Measurements from ENCODE around the gene RNF220. TPM values are rescaled to one million over a fixed set of nuclear protein-coding genes. Genes with fewer than 3 reads are reported as not detected.

The RNF220 gene
- total RNA-seq, 2 donors from 2014 or later = 54.8 to 88.7 TPM

- Mint-ChIP-seq H3K27ac (no peak overlapping the region), H3K36me3 (ENCODE audit: low read depth) (no peaks in the 10 kb centered on the region), H3K27me3 (peaks cover 8% of the 10 kb centered on the region), H3K4me1 (no peaks in the 10 kb centered on the region), H3K9me3 (no peaks in the 10 kb centered on the region), H3K4me3 (no peak overlapping the region)
- no peak for ATAC-seq (replicated peaks)
Observed at GRCh38 chr1:44609768-44610526, 204.9 kb downstream of the RNF220 start.

GRCh38 chr1:44610527-44611148 lies 205.6 kb downstream of the RNF220 start:
- no peaks in the 10 kb centered on the region for H3K4me1 Mint-ChIP-seq
- no peak overlapping the region for H3K4me3 Mint-ChIP-seq
- peaks cover 8% of the 10 kb centered on the region for H3K27me3 Mint-ChIP-seq
- no peaks in the 10 kb centered on the region for H3K36me3 Mint-ChIP-seq (ENCODE audit: low read depth)
- no peak for ATAC-seq (replicated peaks)
- H3K9me3 Mint-ChIP-seq = no peaks in the 10 kb centered on the region
- H3K27ac Mint-ChIP-seq = no peak overlapping the region

GRCh38 chr1:44611419-44611818 lies 206.4 kb downstream of the RNF220 start:
- no peak overlapping the region for H3K4me3 Mint-ChIP-seq
- H3K27ac Mint-ChIP-seq = no peak overlapping the region
- no peak for ATAC-seq (replicated peaks)
- H3K4me1 Mint-ChIP-seq = no peaks in the 10 kb centered on the region
- no peaks in the 10 kb centered on the region for H3K9me3 Mint-ChIP-seq
- H3K27me3 Mint-ChIP-seq = peaks cover 8% of the 10 kb centered on the region
- no peaks in the 10 kb centered on the region for H3K36me3 Mint-ChIP-seq (ENCODE audit: low read depth)

DNA sequence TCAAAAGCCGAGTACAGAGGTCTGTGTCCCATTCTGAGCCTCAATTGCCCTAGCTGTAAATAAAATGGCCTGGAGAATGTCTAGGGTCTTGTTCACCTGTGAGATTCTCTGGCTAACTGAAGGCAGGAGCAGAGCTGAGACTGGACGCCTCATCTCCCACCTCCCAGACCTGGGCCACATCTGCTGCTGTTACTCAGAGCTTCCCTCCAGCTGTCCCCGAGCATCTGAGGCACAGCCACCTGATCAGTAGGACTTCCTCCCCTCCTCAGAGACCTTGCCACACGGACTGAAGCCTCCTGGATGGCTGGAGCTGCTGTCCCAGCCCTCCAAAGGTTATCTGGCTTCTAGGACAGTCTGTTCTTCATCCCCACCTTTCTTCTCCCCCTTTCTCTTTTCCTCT lies 206.8 kb downstream of the RNF220 start:
- H3K27ac Mint-ChIP-seq = no peak overlapping the region
- H3K4me3 Mint-ChIP-seq = no peak overlapping the region
- no peak for ATAC-seq (replicated peaks)
- no peaks in the 10 kb centered on the region for H3K4me1 Mint-ChIP-seq
- H3K27me3 Mint-ChIP-seq = peaks cover 7% of the 10 kb centered on the region
- H3K9me3 Mint-ChIP-seq = no peaks in the 10 kb centered on the region
- no peaks in the 10 kb centered on the region for H3K36me3 Mint-ChIP-seq (ENCODE audit: low read depth)

GRCh38 chr1:44613941-44614340 lies 208.9 kb downstream of the RNF220 start:
- no peaks in the 10 kb centered on the region for H3K9me3 Mint-ChIP-seq
- no peak overlapping the region for H3K27ac Mint-ChIP-seq
- H3K4me3 Mint-ChIP-seq = no peak overlapping the region
- no peaks in the 10 kb centered on the region for H3K27me3 Mint-ChIP-seq
- H3K4me1 Mint-ChIP-seq = no peaks in the 10 kb centered on the region
- no peaks in the 10 kb centered on the region for H3K36me3 Mint-ChIP-seq (ENCODE audit: low read depth)
- ATAC-seq (replicated peaks) = no peak

- H3K4me1 Mint-ChIP-seq = no peaks in the 10 kb centered on the region
- no peaks in the 10 kb centered on the region for H3K27me3 Mint-ChIP-seq
- no peaks in the 10 kb centered on the region for H3K9me3 Mint-ChIP-seq
- H3K4me3 Mint-ChIP-seq = no peak overlapping the region
- no peak for ATAC-seq (replicated peaks)
- H3K36me3 Mint-ChIP-seq (ENCODE audit: low read depth) = no peaks in the 10 kb centered on the region
- no peak overlapping the region for H3K27ac Mint-ChIP-seq
Observed at GRCh38 chr1:44616284-44616990, 211.4 kb downstream of the RNF220 start.

DNA sequence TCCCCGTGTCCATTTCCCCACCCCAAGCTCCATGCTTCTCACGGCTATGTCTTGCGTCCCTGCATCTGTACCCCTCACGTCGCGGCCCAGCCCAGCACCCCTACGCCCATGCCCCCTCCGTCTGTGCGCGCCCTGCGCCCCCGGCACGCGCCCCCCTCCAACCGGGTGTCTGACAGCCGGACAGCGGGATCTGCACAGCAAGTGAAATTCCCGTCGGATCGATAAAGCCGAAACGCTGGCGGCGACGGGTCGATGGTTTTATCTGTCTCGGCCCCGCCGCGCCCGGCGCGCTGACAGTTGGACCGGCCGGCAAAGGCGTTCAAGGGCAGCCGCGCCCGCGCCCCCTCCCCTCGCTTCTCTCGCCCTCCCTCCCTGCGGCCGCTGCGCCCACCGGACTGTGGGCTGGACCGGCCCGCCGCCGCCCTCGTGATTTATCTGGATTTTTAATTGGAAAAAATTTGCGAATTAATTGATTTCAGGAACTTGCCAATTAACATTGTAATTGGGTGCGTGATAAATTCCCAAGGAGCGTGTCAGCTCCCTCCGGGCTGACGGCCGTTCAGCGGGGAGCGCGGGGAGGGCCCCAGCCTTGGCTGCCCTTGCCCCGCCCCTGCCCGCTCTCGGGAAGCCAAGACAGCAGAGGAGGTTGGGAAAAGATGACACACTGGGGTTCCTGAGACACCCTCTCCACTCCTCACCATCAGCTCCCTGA lies 212.1 kb downstream of the RNF220 start:
- no peaks in the 10 kb centered on the region for H3K36me3 Mint-ChIP-seq (ENCODE audit: low read depth)
- H3K27ac Mint-ChIP-seq = no peak overlapping the region
- ATAC-seq (replicated peaks) = no peak
- H3K9me3 Mint-ChIP-seq = no peaks in the 10 kb centered on the region
- no peaks in the 10 kb centered on the region for H3K27me3 Mint-ChIP-seq
- H3K4me1 Mint-ChIP-seq = no peaks in the 10 kb centered on the region
- no peak overlapping the region for H3K4me3 Mint-ChIP-seq

GRCh38 chr1:44617703-44618029 lies 212.6 kb downstream of the RNF220 start:
- no peaks in the 10 kb centered on the region for H3K9me3 Mint-ChIP-seq
- H3K36me3 Mint-ChIP-seq (ENCODE audit: low read depth) = no peaks in the 10 kb centered on the region
- H3K27ac Mint-ChIP-seq = no peak overlapping the region
- H3K4me3 Mint-ChIP-seq = no peak overlapping the region
- ATAC-seq (replicated peaks) = no peak
- H3K27me3 Mint-ChIP-seq = no peaks in the 10 kb centered on the region
- no peaks in the 10 kb centered on the region for H3K4me1 Mint-ChIP-seq

GRCh38 chr1:44619261-44619900 lies 214.3 kb downstream of the RNF220 start:
- ATAC-seq (replicated peaks) = no peak
- H3K36me3 Mint-ChIP-seq (ENCODE audit: low read depth) = no peaks in the 10 kb centered on the region
- H3K4me1 Mint-ChIP-seq = no peaks in the 10 kb centered on the region
- no peaks in the 10 kb centered on the region for H3K9me3 Mint-ChIP-seq
- H3K27ac Mint-ChIP-seq = peak overlapping the region; percentile 20
- H3K4me3 Mint-ChIP-seq = no peak overlapping the region
- no peaks in the 10 kb centered on the region for H3K27me3 Mint-ChIP-seq

DNA sequence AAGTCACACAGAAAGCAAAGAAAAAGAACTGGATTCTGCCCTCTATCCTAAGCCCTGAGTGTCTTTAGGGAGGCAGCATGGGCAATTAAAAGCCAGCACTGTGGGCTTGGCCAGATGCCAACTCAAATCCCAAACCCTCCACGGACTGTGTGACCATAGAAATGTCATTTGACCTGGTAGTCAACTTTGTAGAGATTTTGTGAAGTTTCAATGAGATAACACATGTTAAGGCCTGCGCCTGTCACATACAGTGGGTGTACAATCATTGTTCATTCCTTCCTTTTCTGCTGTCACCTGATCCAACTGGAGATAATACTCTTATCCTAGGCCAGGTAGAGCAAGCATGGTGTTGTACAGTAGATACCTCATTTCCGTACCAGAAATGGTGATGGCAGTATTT lies 215.0 kb downstream of the RNF220 start:
- no peak for ATAC-seq (replicated peaks)
- Mint-ChIP-seq H3K27ac (no peak overlapping the region), H3K27me3 (no peaks in the 10 kb centered on the region), H3K9me3 (no peaks in the 10 kb centered on the region), H3K36me3 (ENCODE audit: low read depth) (no peaks in the 10 kb centered on the region), H3K4me1 (no peaks in the 10 kb centered on the region), H3K4me3 (no peak overlapping the region)

DNA sequence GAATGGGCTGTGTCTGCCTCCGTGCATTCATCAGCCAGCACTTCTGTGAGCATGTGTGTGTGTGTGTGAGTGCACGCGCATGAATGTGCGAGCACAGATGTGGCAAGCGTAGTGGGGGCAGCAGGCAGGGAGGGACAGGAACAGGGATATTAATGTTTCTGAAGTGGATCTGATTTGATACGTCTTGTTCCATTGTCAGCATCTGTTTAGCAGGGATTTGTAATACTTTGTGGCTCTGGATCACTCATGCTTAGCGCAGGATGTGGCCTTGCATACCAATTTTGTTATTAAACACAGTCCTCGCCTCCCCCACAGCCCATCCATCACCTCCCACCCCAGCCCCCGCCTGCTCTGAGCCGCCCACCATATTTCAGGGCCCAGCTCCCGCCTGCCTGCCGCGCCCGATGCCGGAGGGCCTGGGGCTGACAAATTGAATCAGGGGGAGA lies 216.8 kb downstream of the RNF220 start:
- Mint-ChIP-seq H3K27me3 (no peaks in the 10 kb centered on the region), H3K4me3 (no peak overlapping the region), H3K36me3 (ENCODE audit: low read depth) (no peaks in the 10 kb centered on the region), H3K27ac (no peak overlapping the region), H3K4me1 (no peaks in the 10 kb centered on the region), H3K9me3 (no peaks in the 10 kb centered on the region)
- no peak for ATAC-seq (replicated peaks)

GRCh38 chr1:44624268-44624901 lies 219.3 kb downstream of the RNF220 start:
- no peaks in the 10 kb centered on the region for H3K27me3 Mint-ChIP-seq
- H3K27ac Mint-ChIP-seq = no peak overlapping the region
- no peaks in the 10 kb centered on the region for H3K4me1 Mint-ChIP-seq
- ATAC-seq (replicated peaks) = no peak
- H3K9me3 Mint-ChIP-seq = no peaks in the 10 kb centered on the region
- H3K4me3 Mint-ChIP-seq = no peak overlapping the region
- no peaks in the 10 kb centered on the region for H3K36me3 Mint-ChIP-seq (ENCODE audit: low read depth)

- H3K27ac Mint-ChIP-seq = no peak overlapping the region
- H3K36me3 Mint-ChIP-seq (ENCODE audit: low read depth) = no peaks in the 10 kb centered on the region
- peaks cover under 1% of the 10 kb centered on the region for H3K4me1 Mint-ChIP-seq
- no peaks in the 10 kb centered on the region for H3K27me3 Mint-ChIP-seq
- no peak overlapping the region for H3K4me3 Mint-ChIP-seq
- no peak for ATAC-seq (replicated peaks)
- no peaks in the 10 kb centered on the region for H3K9me3 Mint-ChIP-seq
Observed at GRCh38 chr1:44625348-44625747, 220.3 kb downstream of the RNF220 start.
